CD4-positive, alpha-beta T cell treated with Interleukin-6 at 100 ng/mL for 8 hours (primary cell): Measurements from ENCODE around the gene TRDMT1.

ENCODE experiments used
- DNase-seq: peaks from one replicate; pipeline ENCODE4 v3.0.0-alpha.2; 2020; ENCODE audit warnings: mixed read lengths, low spot score

TRDMT1 gene

DNA sequence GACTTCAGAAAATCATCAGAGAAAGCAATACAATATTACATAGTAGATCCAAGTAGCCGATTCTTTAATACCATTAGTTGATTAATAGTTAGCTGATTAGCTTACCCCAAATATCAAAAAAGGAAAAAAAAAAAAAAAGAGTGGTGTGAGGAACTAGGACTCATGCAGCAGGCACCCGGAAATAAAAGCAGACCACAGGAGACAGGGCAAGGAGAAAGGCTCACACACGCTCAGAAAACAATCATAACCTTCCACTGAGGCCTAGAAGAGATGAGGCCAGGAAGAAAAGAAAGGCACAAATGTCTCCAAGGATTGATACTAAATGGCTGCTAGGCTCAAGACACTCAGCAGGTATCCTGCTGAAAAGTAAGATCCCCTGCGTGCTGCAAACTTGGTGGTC, 25.9 kb downstream of the TRDMT1 start:
- DNase-seq, result no peak

DNA sequence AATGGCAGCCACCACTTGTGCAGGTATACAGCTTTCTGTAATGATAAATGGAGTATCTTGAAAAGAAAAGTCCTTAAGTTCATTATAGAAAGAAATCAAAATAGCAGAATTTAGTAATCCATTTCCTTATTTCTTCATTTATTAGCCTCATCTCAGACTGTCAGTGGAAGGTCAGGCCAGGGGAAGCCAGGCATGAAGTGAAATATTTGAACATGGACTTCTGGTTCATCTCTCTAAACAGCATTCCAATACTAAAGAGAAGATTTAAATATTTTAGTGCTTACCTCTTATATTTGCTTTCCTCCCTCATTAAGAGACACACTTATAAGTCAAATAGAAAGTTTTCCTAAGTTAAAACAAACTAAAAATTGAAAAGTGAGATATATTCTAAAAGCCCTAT, 26.8 kb downstream of the TRDMT1 start:
- DNase-seq, result no peak

DNA sequence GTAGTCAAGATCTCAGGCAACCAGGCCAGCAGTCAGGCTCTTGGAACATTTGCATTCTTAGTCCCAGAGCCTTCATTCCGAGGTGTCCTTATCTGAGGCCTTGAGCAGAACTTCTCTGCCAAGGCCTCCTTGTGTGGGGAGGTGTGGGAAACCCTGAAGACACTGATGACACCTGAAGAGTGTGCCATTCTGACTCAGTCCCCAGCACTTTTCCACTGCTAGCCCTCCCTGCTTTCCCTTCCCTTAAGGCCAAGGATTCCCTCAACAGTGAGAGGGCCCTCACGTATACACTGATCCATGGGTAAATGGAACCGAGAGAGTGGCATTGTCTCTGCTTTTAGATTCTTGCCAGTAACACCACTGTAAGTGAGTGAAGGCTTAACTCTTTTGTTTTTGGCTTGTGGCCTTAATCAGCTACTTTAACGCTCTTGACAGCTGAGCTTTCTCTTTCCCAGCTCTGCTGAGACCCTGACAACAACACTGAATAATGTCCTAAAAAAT, 30.3 kb downstream of the TRDMT1 start:
- no peak for DNase-seq

DNA sequence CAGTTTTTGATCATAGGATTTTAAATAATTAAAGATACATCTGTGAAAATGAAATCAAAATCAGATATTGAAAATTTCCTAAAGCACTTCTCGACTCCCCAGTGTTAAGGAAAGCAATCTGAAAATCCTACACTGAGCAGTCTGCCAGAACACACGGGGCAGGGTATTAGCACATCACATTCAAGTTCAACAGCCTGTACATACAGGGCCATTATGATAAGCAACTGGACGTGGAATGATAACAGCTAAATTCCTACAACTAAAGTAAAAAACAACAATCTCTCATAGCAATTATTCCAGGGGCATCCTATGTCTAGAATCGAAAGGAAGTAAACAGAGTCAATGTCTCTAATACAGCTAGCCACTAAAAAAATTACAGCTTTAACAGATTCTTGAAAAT, 31.7 kb downstream of the TRDMT1 start:
- DNase-seq, result no peak

DNA sequence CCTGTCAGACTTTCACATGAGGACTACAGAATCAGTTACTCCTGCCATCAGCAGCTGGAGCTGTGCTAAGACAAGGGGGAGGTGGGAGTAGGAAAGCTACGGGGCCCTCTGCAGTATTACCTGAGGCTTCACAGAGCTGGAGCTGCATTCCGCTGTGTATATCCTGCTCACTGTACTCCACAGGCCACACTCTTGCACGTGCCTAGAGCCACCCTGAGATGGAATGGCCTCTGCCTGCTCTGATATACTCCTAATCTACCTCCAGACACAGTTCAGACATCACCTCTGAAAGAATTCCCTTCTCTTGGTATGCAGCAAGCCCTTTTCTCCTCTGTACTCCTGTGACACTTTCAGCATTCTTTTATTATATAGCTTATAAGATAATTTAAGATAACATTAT, 34.8 kb downstream of the TRDMT1 start:
- DNase-seq, result no peak

DNA sequence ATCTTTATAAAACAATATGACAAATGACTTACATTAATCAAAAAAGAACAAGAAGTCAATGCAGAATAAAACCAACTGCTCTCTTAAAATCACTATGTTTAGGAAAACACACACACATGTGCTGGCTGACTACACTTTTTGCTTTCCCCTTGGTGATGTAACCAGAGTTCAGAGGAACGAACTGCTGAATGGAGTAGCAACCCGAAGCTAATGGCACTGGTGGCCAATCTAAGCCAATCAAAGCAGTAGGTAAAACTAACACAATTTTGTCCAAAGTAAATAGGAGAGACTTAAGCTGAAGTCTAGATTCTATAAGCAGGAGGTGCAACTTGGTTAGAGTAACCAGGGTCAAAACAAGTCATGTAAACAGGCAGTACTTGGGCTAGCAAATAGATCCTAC, 38.6 kb downstream of the TRDMT1 start:
- DNase-seq, result no peak

DNA sequence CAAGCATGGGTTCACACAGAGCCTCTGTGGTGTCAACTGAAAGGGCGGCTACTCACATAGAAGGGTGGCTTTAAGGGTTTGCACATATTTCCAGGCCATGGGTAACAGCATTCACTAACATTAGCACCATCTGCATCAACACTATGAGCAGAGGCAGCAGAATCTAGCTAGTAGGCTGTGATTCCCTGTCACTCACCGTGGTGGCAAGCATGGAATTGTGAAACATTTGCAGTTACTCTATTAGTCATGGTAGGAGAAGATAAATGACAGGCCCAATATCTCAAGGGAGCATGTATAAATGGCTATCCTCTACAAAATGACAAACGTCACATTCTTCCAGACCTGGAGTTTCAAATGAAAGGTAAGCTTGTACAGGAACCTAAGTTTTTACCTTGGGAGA, 39.7 kb downstream of the TRDMT1 start:
- DNase-seq, result no peak

DNA sequence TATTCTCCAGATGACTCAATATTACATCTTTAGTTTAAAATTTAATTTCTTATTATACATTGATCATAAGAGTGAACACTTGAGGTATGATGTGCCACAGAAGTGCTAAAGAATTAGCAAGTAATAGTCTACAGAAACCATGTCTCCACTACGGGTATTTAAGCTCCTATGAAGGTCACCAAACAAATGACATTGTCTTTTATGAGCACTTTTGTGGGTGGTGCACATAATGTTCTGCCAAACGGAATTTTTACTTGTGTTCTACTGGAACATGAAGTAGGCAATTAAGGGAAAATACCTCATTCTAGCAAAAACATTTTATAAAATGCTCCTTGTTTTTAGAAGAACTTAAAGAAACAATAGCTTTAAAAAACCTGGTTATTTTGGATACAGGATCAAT, 44.4 kb downstream of the TRDMT1 start:
- no peak for DNase-seq

DNA sequence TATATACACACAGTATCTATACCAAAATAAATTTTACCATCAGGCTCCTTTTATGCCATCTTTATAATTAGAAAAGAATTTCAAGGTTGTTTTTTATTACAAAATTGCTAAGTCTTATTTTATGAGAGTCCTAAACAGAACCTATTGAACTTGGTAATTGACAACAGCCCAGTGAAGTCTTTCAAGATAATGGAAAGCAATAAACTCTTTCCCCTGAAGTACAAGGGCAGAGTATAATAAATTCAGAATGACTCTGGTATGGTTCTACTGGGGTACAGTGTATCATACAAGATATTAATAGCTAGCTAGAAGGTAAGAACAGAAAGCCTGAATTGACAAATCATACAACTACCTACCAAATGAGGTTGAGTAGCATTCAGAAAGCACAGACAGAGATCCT, 45.6 kb downstream of the TRDMT1 start:
- no peak for DNase-seq

DNA sequence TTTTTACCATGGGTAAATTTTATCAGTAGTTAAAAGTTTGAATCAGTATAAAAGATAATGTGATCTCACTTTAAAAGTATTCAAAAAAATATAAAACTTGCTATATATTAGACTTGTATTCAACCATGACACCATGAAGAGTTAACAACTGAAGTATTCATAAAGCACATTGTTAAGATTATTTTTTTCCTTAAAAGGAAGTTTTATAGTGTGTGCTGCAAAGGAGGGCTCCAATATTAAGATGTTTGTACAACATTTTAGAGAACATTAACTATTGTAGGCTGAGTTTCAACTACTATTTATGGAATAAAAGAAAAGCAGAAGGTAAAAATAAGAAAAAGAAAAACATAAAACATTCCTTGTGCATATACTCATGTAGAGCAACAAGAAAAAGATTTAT, 47.4 kb downstream of the TRDMT1 start:
- no peak for DNase-seq

DNA sequence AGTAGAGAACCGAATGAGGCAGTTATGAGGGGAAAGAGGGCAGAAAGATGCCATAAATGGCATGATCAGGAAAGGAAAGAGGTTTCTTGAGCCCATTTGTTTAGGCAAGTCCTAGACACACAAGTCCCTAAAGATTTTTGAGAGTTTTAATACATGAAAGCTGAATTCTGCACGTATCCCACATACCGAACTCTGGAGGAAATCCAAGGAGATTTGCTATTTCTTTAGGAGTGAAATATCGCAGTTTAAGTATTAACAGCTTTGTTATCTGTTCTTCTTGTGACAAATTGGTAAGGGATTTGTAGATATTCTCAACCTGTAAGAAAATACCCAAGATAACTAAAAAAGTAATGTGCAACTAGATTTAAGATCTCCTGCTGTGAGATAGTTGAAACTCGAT, 48.2 kb downstream of the TRDMT1 start:
- DNase-seq, result no peak

DNA sequence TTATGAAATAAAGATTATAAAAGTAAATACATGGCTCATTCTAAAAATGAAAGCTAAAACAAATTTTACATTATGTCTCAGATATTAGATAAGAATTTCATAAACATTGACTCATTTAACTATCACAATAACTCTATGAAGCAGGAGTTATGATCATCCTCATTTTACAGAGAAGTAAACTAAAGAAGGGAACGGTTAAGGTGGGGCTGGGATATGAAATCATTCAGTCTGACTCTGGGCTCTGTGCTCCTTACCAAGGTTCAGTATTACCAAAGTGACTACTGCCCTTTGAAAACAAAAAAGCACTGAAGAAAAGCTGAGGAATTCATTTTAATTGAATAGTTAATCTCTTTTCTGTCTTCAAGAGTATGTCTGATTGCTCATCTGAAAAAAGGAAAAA, 49.8 kb downstream of the TRDMT1 start:
- DNase-seq, result no peak

DNA sequence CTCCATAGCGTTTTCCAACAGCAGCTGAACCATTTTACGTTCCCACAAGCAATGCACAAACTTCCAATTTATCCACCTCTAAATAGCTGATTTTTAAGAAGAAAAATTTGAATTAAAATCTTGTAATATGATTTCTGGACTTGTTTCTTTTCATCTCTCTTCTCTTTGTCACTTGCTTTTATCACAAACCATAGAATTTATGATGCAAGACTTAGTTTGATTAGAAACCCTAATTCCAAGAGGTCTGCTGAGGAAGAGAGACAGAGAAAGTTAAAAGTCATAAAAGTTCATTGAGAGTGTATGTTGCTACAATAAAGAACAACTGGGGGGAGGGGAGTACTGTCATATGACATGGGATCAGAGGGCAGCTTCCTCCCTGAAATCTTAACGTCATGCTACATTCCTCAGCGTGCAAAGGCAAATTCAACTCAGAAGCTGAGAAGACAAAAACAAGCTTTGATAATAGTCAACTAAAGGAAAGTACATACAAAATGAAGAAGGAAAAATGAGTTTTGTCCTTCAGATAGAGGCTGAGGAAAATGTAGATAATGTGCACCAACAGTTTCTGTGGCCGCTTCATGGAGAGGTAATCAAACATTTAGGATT, 53.5 kb downstream of the TRDMT1 start:
- no peak for DNase-seq

DNA sequence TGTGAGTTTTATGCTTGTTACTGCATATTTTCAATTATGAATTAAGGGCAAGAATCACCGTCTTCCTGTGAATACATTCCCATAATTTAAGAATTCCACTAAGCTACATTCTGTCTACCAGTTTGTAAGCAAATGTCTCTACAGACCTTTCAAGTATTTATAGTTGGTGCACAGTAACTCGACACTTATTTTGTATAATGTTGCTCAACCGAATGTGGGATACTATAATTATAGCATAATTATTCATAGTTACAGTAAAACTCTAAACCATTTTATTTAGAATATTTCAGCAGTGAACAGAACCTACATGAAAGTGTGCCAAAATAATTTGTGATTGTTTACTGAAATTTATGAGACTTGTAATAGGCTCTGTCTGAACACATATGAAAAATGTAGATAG, 54.6 kb downstream of the TRDMT1 start:
- no peak for DNase-seq

DNA sequence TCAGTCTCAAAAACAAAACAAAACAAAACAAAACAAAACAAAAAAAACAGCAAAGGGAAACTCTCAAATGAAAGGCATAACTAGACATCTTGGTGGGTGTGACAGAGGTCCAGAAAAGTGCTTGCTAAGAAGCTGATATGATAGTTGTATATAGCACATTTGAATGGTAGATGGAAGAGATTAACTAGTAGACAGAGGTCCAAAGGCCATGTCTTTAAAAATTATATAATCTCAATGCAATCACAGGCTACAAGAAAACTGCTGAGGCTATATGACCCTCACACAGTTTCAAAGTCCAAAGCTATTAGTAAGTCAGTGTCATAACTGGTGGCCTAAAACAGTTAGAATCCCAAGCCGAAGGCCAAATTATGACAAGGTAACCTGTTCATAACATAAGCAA, 56.2 kb downstream of the TRDMT1 start:
- DNase-seq, result no peak

DNA sequence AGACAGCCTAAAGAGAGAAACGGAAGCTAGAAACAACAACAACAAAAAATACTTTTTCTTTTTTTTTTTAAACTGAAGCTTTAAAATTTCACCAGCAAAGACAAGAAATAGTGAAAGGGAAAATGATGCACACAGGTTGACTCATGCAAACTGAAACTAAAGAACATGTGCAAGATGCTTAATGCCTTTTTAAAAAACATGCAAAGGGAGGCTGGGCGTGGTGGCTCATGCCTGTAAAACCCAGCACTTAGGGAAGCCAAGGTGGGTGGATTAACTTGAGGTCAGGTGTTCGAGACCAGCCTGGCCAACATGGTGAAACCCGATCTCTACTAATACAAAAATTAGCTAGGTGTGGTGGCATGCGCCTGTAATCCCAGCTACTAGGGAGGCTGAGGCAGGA, 56.7 kb downstream of the TRDMT1 start:
- DNase-seq, result peak; percentile 4

DNA sequence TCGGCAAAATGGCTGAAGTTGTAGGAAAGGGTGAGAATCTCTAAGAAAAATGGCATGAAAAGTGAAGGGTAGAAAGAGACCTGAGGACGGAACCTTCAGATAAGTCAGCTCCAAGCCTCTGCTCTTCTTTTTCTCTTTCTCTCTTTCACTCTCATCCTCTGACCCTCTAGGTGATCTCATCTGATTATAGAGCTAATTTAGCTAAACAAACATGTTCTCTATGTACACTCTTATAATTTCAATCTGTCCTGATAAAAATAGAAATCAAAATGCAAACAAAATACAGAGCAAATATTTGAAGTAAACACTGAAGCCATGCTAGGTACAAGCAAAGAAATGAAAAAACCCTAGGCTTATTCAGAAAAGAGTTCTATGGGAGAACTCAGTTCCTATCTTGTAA, 57.4 kb downstream of the TRDMT1 start:
- no peak for DNase-seq

DNA sequence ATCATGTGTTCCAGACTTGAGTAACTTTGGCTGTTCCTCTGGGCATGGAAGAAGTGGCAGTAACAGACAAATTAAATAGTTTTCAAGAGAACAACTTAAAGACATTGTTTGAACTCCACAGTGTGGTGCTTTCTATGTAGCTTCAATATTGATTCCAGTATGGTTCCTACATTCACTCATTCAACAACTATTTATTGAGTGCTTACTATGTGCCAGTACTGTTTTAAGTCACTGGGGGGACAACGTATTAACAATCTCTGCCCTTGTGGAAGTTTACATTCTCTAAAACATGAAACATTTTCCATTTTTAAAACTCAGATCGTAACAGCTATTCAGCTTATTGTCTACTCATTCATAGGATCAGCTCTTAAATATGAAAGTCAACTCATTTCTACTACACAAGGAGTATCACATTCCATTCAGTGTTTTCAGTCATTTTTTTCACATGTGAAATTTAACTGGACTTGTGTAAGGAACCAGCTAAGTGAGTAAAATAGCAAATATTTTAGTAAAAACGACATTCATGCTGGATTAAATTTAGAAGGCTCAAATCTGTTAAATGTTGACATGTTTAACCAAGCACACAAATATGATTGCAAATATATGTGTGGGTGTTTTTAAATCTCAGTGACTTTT, 58.3 kb downstream of the TRDMT1 start:
- no peak for DNase-seq

DNA sequence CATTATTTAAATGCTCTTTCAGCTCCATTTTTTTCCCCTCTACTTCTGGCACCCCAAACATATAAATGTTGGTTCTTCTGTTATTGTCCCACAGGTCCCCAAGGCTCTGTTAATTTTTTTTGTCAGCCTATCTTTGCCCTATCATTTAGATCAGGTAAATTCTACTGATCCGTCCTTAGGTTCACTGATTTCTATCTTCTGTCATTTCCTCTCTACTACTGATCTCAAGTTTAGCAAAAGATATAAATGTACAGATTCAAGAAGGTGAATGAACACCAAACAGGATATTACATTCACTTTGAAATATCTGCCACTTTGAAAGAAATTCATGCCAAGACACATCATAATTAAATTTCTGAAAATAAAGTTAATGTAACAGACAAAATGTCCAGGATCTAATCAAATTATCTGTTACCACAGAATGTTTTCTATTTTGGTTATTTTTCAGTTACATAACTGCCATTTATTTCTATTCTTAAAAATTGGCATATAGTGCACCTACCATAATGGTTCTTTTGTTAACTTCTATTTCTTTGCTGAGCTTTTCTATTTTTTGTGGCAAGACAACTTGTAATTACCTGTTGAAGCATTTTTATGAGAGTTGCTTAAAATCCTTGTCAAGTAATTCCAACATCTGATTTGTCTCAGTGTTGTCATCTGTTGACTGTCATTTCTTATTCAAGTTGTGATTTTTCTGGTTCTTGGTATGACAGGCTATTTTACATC, 59.8 kb downstream of the TRDMT1 start:
- no peak for DNase-seq

DNA sequence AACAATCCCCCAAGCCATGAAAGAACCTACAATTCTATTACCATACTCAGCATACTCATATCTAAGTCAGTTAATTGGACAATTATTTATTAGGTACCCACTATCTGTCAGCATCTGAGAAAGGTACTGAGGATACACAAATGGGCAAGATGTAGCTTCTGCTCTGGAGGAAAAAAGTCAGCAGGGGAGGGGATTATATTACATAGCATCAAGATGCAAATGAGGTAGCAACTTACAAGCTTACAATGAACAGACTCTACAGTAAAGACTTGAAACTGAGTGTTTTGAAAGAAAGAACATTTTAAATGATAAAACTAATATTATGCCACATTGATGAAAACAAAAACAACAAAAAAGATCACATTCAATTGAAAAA, 61.1 kb downstream of the TRDMT1 start:
- DNase-seq, result no peak

DNA sequence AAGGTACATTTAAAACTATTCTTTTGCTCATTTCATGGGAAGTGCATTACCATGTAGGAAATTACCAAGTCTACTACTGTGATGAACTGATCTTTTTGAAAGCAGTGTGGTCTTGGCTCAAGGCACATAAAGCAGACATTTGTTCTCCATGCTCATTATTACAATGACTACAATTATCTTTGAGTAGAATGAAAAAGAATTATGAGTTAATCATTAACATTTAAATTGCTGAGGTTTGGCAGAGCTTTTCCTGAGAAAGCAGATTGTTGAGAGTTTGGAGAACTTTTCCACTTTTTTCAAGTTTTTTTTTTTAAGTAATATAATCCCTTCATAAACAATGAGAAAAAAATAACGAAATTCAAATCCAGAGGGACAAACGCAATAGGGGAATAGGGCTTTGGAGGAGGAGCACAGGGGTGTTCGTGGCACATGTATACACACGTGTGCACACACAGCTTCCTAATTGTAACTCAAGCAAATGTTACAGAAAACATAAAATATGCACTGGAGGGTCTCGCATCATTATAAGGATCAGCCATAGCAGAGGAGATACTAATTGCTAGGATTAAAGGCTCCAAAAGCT, 62.9 kb downstream of the TRDMT1 start:
- no peak for DNase-seq

DNA sequence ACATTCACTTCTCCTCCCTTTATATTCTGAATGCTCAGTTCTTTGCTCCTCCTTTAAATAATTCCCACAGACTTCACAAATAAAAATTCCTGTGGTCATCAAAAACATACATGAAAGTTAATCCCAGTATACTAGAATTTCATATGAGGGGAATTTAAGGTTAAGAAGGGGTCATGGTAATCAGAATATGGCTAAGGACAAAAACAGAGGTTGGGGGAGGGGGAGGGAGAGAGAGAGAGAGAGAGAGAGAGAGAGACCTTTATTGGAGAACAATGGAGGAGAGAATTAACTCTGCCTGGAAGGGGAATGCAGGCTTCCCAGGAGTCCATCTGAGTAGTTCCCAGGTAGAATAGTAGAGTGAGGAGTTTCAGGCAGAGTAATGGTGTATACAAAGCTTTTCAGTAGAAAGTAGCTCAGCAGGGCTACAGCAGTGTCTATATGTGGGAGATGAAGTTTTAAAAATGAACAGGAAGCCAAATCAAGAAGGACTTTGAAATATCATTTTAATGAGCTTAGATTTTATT, 66.7 kb downstream of the TRDMT1 start:
- DNase-seq, result no peak

DNA sequence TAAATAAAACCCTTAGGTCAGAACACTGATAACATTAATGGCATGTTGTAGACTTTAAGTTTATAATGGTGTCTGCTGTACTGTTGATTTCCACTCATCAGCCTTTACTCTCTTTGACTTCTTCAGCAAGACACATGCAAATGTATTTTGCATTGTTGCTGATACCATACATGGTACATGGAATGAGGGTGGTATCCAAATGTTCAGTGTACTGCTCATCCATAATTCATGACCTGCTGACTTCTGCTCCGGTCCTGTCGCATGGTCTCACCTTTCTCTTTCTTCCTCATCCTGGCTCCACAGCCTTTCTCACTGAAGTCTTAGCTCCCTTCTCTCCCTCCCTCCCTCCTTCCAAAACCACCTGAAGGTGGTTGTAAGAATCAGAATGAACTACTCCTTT, 67.2 kb downstream of the TRDMT1 start:
- DNase-seq, result no peak
